K562 (cell line): ENCODE data around the gene FTL. TPM values are rescaled to one million over a fixed set of nuclear protein-coding genes. Genes with fewer than 3 reads are reported as not detected.

Experiments
- BCOR ChIP-seq: fragments of 450-650 bp; IDR thresholded peaks from 2 replicates; pipeline ENCODE4 v1.6.1; 2016
- CBFA2T3 ChIP-seq: fragments of 450-650 bp; IDR thresholded peaks from 2 replicates; pipeline ENCODE4 v1.6.1; 2017
- CBFB ChIP-seq: sonication (generic); formaldehyde crosslinking; IDR thresholded peaks from 2 replicates; pipeline ENCODE4 v1.4.0; 2020; ENCODE audit warnings: mild to moderate bottlenecking, missing genetic modification reagents
- ESRRA ChIP-seq: fragments of 450-650 bp; IDR thresholded peaks from 2 replicates; pipeline ENCODE4 v1.6.1; 2014; ENCODE audit warnings: low read depth, mild to moderate bottlenecking, moderate library complexity, borderline replicate concordance
- ESRRB ChIP-seq: fragments of 250-450 bp; sonication (Bioruptor Pico); IDR thresholded peaks from 2 replicates; pipeline ENCODE4 v1.5.0; 2020; ENCODE audit warnings: mild to moderate bottlenecking, moderate library complexity, borderline replicate concordance
- NRF1 ChIP-seq, 2 experiments: fragments of 450-650 bp; IDR thresholded peaks in 1 of 2; conservative IDR thresholded peaks in 1 of 2; 2 replicates each; pipeline ENCODE4 v1.6.1; 2014; ENCODE audit warnings: mild to moderate bottlenecking in 2 of 2
- POLR2AphosphoS2 ChIP-seq: IDR thresholded peaks from 2 replicates; pipeline ENCODE4 v1.6.1; 2012; ENCODE audit warnings: low read length, improper control_type of control experiment
- TBL1XR1 ChIP-seq, 2 experiments: IDR thresholded peaks; 2 replicates each; pipeline ENCODE4 v1.6.1; 2012; ENCODE audit warnings: improper control_type of control experiment in 2 of 2, low read length in 2 of 2, mild to moderate bottlenecking in 1 of 2
- ZBTB17 ChIP-seq: fragments of 450-650 bp; formaldehyde crosslinking; IDR thresholded peaks from 2 replicates; pipeline ENCODE4 v1.4.0; 2020; ENCODE audit warnings: mild to moderate bottlenecking
- ZNF224 ChIP-seq: sonication (generic); formaldehyde crosslinking; IDR thresholded peaks from 2 replicates; pipeline ENCODE4 v1.8.0; 2022; ENCODE audit warnings: mild to moderate bottlenecking, missing genetic modification reagents
- polyA plus RNA-seq, 8 experiments: library from polyadenylated mRNA; depleted of rRNA in 4 of 8; stranded (reverse) in 5 of 8; unstranded in 3 of 8; fragments of >200 nt; fragmentation: Nextera tagmentation in 2 of 8; fragmentation: Illumina TruSeq in 1 of 8; extraction: Ambion mirVana in 2 of 8; extraction: Trizol in 1 of 8; gene quantifications; 2 replicates each; pipeline versions ENCODE4 v1.2.1 to v1.2.3, GENCODE V29; 2011 to 2014; ENCODE audit warnings: inconsistent platforms in 1 of 8, missing spikeins in 1 of 8
- total RNA-seq, 7 experiments: library from RNA; depleted of rRNA in 6 of 7; stranded (reverse); fragments of >200 nt in 6 of 7; fragmentation: Illumina TruSeq in 2 of 7; extraction: Trizol in 2 of 7; gene quantifications; 2 replicates each; pipeline versions ENCODE4 v1.2.1 to v1.2.3, GENCODE V29; 2011 to 2021; ENCODE audit warnings: low replicate concordance in 1 of 7
- TF ChIP-seq, protein P1 (sequence below), 2 experiments: fragments of 250-450 bp in 1 of 2; fragments of 450-650 bp in 1 of 2; sonication (Bioruptor Pico) in 1 of 2; IDR thresholded peaks; 2 replicates each; pipeline versions ENCODE4 v1.6.1 to v1.8.0; 2016 to 2021; ENCODE audit warnings: mild to moderate bottlenecking in 2 of 2, moderate library complexity in 2 of 2, missing compliant biosample characterization in 1 of 2, missing genetic modification characterization in 1 of 2
- TF ChIP-seq, protein P2 (sequence below): fragments of 450-650 bp; IDR thresholded peaks from one replicate; pipeline ENCODE4 v1.6.1; 2018; ENCODE audit warnings: mild to moderate bottlenecking, moderate library complexity; ENCODE audit not compliant: partially characterized antibody

The FTL gene
- total and polyA plus RNA-seq, 9 of the 15 experiments (the other 6 are each of a cell fraction or from before 2014, with no cell fraction given): 1,231 to 27,415 (median 3,965) TPM

GRCh38 chr19:48992581-48993174 is 27.6 kb downstream of the FTL start (continued):
- TF ChIP-seq, protein P1, sequence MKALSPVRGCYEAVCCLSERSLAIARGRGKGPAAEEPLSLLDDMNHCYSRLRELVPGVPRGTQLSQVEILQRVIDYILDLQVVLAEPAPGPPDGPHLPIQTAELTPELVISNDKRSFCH (CRISPR knock-in tag; IDR thresholded peaks at IDR 0.05): no peak
- TF ChIP-seq, protein P1 (tag; IDR thresholded peaks at IDR 0.05): 0 out of 2 replicates have a peak, but pooled peaks have one; percentile 41
- peak in 1 of 2 experiments; percentile 31; a peak in 2 of 4 replicates for TF ChIP-seq NRF1 (conservative IDR thresholded peaks at IDR 0.05 in 1 of 2, IDR thresholded peaks at IDR 0.05 in 1 of 2)
- TF ChIP-seq BCOR: no peak
- TF ChIP-seq CBFB (CRISPR knock-in tag): 0 out of 2 replicates have a peak, but pooled peaks have one; percentile 77
- TF ChIP-seq ZNF224 (CRISPR knock-in tag): 0 out of 2 replicates have a peak, but pooled peaks have one; percentile 32
- TF ChIP-seq ESRRA: 0 out of 2 replicates have a peak, but pooled peaks have one; percentile 17
- TF ChIP-seq ESRRB (CRISPR knock-in tag): no peak
- TF ChIP-seq ZBTB17 (CRISPR knock-in tag): no peak
- no peak for TF ChIP-seq POLR2AphosphoS2
- TF ChIP-seq, protein P2, sequence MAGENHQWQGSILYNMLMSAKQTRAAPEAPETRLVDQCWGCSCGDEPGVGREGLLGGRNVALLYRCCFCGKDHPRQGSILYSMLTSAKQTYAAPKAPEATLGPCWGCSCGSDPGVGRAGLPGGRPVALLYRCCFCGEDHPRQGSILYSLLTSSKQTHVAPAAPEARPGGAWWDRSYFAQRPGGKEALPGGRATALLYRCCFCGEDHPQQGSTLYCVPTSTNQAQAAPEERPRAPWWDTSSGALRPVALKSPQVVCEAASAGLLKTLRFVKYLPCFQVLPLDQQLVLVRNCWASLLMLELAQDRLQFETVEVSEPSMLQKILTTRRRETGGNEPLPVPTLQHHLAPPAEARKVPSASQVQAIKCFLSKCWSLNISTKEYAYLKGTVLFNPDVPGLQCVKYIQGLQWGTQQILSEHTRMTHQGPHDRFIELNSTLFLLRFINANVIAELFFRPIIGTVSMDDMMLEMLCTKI: no peak
- TF ChIP-seq TBL1XR1 (IDR thresholded peaks at IDR 0.05; ENCODE audit: low read length in 2 of 2): no peak
- TF ChIP-seq CBFA2T3: no peak
